Measurements from ENCODE around the gene LRGUK. TPM values are rescaled to one million over a fixed set of nuclear protein-coding genes. Genes with fewer than 3 reads are reported as not detected.

Gene LRGUK
- total and polyA plus RNA-seq, 2 of the 4 experiments (the other 2 are of a cell fraction), result 0.07 TPM; not detected in 1

DNA sequence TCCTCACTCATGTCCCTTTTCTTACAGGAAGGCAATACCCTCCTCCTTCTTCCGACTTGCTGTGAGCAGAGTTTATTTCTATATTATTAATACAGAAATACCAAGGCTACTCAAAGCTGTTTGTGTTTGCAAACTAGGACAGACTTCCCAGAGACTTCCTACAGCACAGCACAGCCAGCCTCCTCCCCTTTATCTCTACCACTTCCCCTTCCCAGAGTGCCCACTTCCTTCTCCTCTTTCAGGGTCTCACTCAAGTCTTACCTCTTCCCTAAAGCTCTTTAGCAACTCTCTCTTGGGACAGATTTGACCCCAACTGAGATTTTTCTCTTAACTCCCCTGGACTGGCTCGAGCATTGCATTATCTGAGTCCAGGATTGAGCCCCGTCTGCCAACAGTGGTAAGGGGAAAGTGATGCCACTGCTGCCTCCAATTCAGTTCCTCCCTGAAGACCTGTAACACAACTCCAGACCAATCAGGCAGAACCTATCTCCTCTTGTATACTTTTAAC lies 5.5 kb upstream of the LRGUK start:
- no peak overlapping the region for H3K9ac ChIP-seq (ENCODE audit: low read depth, low read length)
- BruUV-seq (replicated peaks), result no TSS peak
- H3K4ac ChIP-seq (ENCODE audit: low read depth, low read length), result no peak overlapping the region
- no peaks in the 10 kb centered on the region for H3K9me1 ChIP-seq (ENCODE audit: insufficient read depth, low read length)
- no peak overlapping the region for H3K23ac ChIP-seq (ENCODE audit: low read depth, low read length)
- H4K20me1 ChIP-seq (ENCODE audit: insufficient read depth, low read length), result no peaks in the 10 kb centered on the region
- H2BK15ac ChIP-seq (ENCODE audit: low read depth, low read length), result no peak overlapping the region
- H3K56ac ChIP-seq (ENCODE audit: extremely low read depth, insufficient read depth, low read length), result no peak overlapping the region
- H3K9me3 ChIP-seq (ENCODE audit: control insufficient read depth, insufficient read depth, low read length), result no peaks in the 10 kb centered on the region
- no peak overlapping the region for H2AFZ ChIP-seq (replicated peaks; ENCODE audit: low read length, poor library complexity)
- no CpG with 5 or more reads among the region's 3 CpGs for WGBS, 2 experiments (ENCODE audit: extremely low coverage in 2 of 2, insufficient read length in 1 of 2)
- H3K36me3 ChIP-seq (ENCODE audit: control insufficient read depth, insufficient read depth, low read length), result no peaks in the 10 kb centered on the region
- H2BK5ac ChIP-seq (ENCODE audit: low read depth, low read length, poor library complexity, severe bottlenecking), result no peak overlapping the region
- H4K91ac ChIP-seq (ENCODE audit: insufficient read depth, low read depth, low read length), result no peak overlapping the region
- ATAC-seq (ENCODE audit: low read depth) (no peak), DNase-seq (no peak)
- TF ChIP-seq POLR2A (IDR thresholded peaks at IDR 0.05; ENCODE audit: low read depth, low read length), result no peak
- TF ChIP-seq, protein P1, sequence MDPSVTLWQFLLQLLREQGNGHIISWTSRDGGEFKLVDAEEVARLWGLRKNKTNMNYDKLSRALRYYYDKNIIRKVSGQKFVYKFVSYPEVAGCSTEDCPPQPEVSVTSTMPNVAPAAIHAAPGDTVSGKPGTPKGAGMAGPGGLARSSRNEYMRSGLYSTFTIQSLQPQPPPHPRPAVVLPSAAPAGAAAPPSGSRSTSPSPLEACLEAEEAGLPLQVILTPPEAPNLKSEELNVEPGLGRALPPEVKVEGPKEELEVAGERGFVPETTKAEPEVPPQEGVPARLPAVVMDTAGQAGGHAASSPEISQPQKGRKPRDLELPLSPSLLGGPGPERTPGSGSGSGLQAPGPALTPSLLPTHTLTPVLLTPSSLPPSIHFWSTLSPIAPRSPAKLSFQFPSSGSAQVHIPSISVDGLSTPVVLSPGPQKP (IDR thresholded peaks at IDR 0.05; ENCODE audit: borderline replicate concordance, low read depth, low read length), result no peak
- TF ChIP-seq NFE2L2 (IDR thresholded peaks at IDR 0.05; ENCODE audit: low read depth, low read length), result no peak
- TF ChIP-seq CHD1 (IDR thresholded peaks at IDR 0.05; ENCODE audit: low read depth, low read length), result no peak
- TF ChIP-seq, protein P2, sequence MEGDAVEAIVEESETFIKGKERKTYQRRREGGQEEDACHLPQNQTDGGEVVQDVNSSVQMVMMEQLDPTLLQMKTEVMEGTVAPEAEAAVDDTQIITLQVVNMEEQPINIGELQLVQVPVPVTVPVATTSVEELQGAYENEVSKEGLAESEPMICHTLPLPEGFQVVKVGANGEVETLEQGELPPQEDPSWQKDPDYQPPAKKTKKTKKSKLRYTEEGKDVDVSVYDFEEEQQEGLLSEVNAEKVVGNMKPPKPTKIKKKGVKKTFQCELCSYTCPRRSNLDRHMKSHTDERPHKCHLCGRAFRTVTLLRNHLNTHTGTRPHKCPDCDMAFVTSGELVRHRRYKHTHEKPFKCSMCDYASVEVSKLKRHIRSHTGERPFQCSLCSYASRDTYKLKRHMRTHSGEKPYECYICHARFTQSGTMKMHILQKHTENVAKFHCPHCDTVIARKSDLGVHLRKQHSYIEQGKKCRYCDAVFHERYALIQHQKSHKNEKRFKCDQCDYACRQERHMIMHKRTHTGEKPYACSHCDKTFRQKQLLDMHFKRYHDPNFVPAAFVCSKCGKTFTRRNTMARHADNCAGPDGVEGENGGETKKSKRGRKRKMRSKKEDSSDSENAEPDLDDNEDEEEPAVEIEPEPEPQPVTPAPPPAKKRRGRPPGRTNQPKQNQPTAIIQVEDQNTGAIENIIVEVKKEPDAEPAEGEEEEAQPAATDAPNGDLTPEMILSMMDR (conservative IDR thresholded peaks at IDR 0.05; ENCODE audit: low read depth, low read length), result no peak
- no peak for TF ChIP-seq MAZ (IDR thresholded peaks at IDR 0.05; ENCODE audit: borderline replicate concordance, low read depth, low read length)
- no peak for TF ChIP-seq SMC3 (IDR thresholded peaks at IDR 0.05; ENCODE audit: low read depth, low read length)
- no peak for TF ChIP-seq MXI1 (IDR thresholded peaks at IDR 0.05; ENCODE audit: borderline replicate concordance, low read depth, low read length)
- no peak for TF ChIP-seq CEBPB (IDR thresholded peaks at IDR 0.05; ENCODE audit: low read depth, low read length)
- H3K27ac ChIP-seq (ENCODE audit: insufficient read depth, low read length), result no peak overlapping the region
- dilution Hi-C loops (cut with HindIII; ENCODE audit: low sequenced_read_pairs, unreplicated experiment), result no loop called here
- CTCF ChIA-PET, result no interaction called here
- H4K5ac ChIP-seq (ENCODE audit: low read depth, low read length), result no peak overlapping the region
- no peaks in the 10 kb centered on the region for H3K4me1 ChIP-seq (ENCODE audit: control insufficient read depth, insufficient read depth, low read length)
- H4K8ac ChIP-seq (ENCODE audit: low read depth in 2 of 2, low read length in 2 of 2), result no peak overlapping the region
- intact Hi-C loops (cut with micrococcal nuclease), result no loop called here
- peaks cover 3% of the 10 kb centered on the region; the same call in 1 of the 2 replicates for H3K27me3 ChIP-seq (ENCODE audit: control insufficient read depth, insufficient read depth, low read length)
- no peaks in the 10 kb centered on the region for H3K79me1 ChIP-seq (ENCODE audit: low read depth in 1 of 2, low read length in 2 of 2)
- H2BK20ac ChIP-seq (ENCODE audit: low read depth, low read length), result no peak overlapping the region
- no peak overlapping the region for H2BK120ac ChIP-seq (ENCODE audit: low read depth, low read length)
- H2AK5ac ChIP-seq (ENCODE audit: low read depth, low read length), result no peak overlapping the region
- H3K18ac ChIP-seq (ENCODE audit: low read depth, low read length), result no peak overlapping the region
- POLR2A ChIA-PET (ENCODE audit: unreplicated experiment), result no interaction called here
- H3K14ac ChIP-seq (replicated peaks; ENCODE audit: low read depth, low read length), result no peak overlapping the region
- no peak overlapping the region for H3K4me3 ChIP-seq (ENCODE audit: insufficient read depth, low read depth, low read length)
- H2AK9ac ChIP-seq (replicated peaks; ENCODE audit: low read depth, low read length, poor library complexity), result no peak overlapping the region
- no peak overlapping the region for H3K4me2 ChIP-seq (ENCODE audit: low read depth, low read length)
- in situ Hi-C loops (cut with MboI; ENCODE audit: low sequenced_read_pairs), result no loop called here
